ENCODE results near the gene SAYSD1. TPM values are rescaled to one million over a fixed set of nuclear protein-coding genes. Genes with fewer than 3 reads are reported as not detected.

Gene SAYSD1
- total RNA-seq, 1 experiment from 2014 or later = 9.4 TPM

- H2BK20ac ChIP-seq (ENCODE audit: low read depth, low read length, poor library complexity, severe bottlenecking) = no peak overlapping the region
- DNase-seq = no peak
- H3K4me1 Mint-ChIP-seq = peaks cover 58 to 72% of the 10 kb centered on the region in 2 experiments
- H3K27me3 ChIP-seq (ENCODE audit: insufficient read depth, low read length) = no peaks in the 10 kb centered on the region
- no peak overlapping the region for H2AFZ ChIP-seq (ENCODE audit: low read length)
- H4K91ac ChIP-seq (ENCODE audit: insufficient read length, low read depth, low read length) = no peak overlapping the region
- H3K27ac ChIP-seq (ENCODE audit: insufficient read length, low read depth, low read length) = no peak overlapping the region
- peak overlapping the region in 1 of 3 experiments; percentile 32; a peak in 2 of 7 replicates for H3K27ac Mint-ChIP-seq
- peaks cover 14% of the 10 kb centered on the region for H3K27me3 Mint-ChIP-seq (ENCODE audit: low read depth)
- no peak overlapping the region for H2BK15ac ChIP-seq (ENCODE audit: low read depth, low read length)
- no peak overlapping the region for H4K5ac ChIP-seq (ENCODE audit: insufficient read length, low read depth, low read length)
- no CpG with 5 or more reads among the region's 6 CpGs for WGBS (ENCODE audit: extremely low coverage, insufficient read length, low lambda C conversion rate)
- no peak overlapping the region for H2BK12ac ChIP-seq (ENCODE audit: insufficient read length, low read depth, low read length)
- no peak overlapping the region for H4K8ac ChIP-seq (replicated peaks; ENCODE audit: insufficient read length, low read depth, low read length)
- no peak overlapping the region for H3T11ph ChIP-seq (ENCODE audit: low read length)
- no peak overlapping the region for H3K56ac ChIP-seq (ENCODE audit: insufficient read length, low read depth, low read length)
- H3K4ac ChIP-seq (ENCODE audit: low read depth, low read length) = no peak overlapping the region
- H3K79me2 ChIP-seq (ENCODE audit: insufficient read depth, low read length) = no peaks in the 10 kb centered on the region
- peaks cover 4% of the 10 kb centered on the region for H3K4me1 ChIP-seq (ENCODE audit: insufficient read depth, low read length)
- TF ChIP-seq CTCF (conservative IDR thresholded peaks at IDR 0.05) = no peak
- H3K23me2 ChIP-seq (ENCODE audit: insufficient read length, low read depth, low read length, poor library complexity, severe bottlenecking) = no peaks in the 10 kb centered on the region
- no peaks in the 10 kb centered on the region for H3K9me3 ChIP-seq (ENCODE audit: control insufficient read depth, low read depth, low read length)
- no peak overlapping the region for H3K4me2 ChIP-seq (ENCODE audit: insufficient read depth, insufficient read length, low read length)
- H2BK120ac ChIP-seq (ENCODE audit: low read depth, low read length, poor library complexity, severe bottlenecking) = no peak overlapping the region
- H2BK5ac ChIP-seq (ENCODE audit: insufficient read length, low read length) = no peak overlapping the region
- H3K79me1 ChIP-seq (ENCODE audit: insufficient read depth, low read depth, low read length, poor library complexity, severe bottlenecking) = no peaks in the 10 kb centered on the region
- H3K9me3 Mint-ChIP-seq = no peaks in the 10 kb centered on the region
- H3K4me3 Mint-ChIP-seq = no peak overlapping the region
- no peak overlapping the region for H3K9ac ChIP-seq (ENCODE audit: extremely low read depth, insufficient read length, low read length)
- H3K23ac ChIP-seq (ENCODE audit: insufficient read length, low read depth, low read length) = no peak overlapping the region
- no peak overlapping the region for H2AK5ac ChIP-seq (ENCODE audit: insufficient read length, low read length)
- no peaks in the 10 kb centered on the region for H4K20me1 ChIP-seq (ENCODE audit: control insufficient read depth, insufficient read depth, insufficient read length)
- no peaks in the 10 kb centered on the region; a peak in 1 of 7 replicates for H3K36me3 Mint-ChIP-seq (ENCODE audit: insufficient read depth in 1 of 3, low read depth in 3 of 3)
- no peak overlapping the region for H3K18ac ChIP-seq (ENCODE audit: insufficient read length, low read depth, low read length)
- H3K14ac ChIP-seq (ENCODE audit: insufficient read depth, low read length) = no peak overlapping the region
These were observed 28.3 kb downstream of the SAYSD1 start for GRCh38 chr6:39086711-39087110.

All from H9 (cell line).